ENCODE results near the gene ABLIM1. TPM values are rescaled to one million over a fixed set of nuclear protein-coding genes. Genes with fewer than 3 reads are reported as not detected.

Gene ABLIM1
- total RNA-seq, 1 experiment from 2014 or later, result 79.3 TPM

DNA sequence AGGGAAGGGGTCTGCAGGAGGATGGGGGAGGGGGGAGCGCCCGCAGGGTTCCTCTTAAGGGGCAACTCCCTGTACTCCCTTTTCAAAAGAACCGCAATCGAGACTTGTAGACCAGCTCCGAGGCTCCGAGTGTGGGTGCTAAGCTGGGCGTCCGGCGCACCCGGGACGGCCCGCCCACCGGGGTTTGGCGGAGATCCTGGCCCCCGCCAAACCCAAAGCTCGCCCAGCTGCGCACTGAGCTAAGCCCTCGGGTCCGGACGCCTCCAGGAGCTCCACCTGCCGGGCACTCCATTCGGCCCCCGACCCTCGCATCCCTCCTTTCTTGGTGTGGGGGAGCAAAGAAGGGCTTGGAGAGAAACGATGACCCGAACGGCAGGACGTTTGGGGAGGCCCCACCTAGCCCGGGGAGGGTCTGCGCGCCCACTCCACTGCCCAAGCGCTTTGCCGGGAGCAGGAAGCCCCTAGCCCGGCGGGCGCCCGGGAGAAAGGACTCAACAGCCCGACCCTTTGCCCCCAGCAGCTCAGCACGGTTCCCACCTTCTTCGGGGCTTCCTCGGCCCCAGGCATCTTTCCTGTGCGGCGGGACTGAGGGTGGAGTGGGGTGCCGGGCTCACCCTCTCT lies 254.4 kb downstream of the ABLIM1 start:
- intact Hi-C loops (cut with micrococcal nuclease; ENCODE audit: unreplicated experiment), result loop anchor here (1.0 kb wide), 1 partner anchor 99 kb away; no protein-coding TSS in a partner anchor
- peak overlapping the region; percentile 74 for H3K4me3 Mint-ChIP-seq (ENCODE audit: unreplicated experiment)
- Histone ChIP-seq H3K4me3 (ENCODE audit: low read depth, low read length) (peak overlapping the region; percentile 64), H3K36me3 (ENCODE audit: control insufficient read depth, insufficient read depth, low read length) (no peaks in the 10 kb centered on the region), H3K9me3 (no peaks in the 10 kb centered on the region), H3K4me1 (peaks cover 13% of the 10 kb centered on the region; the same call in 1 of the 2 replicates), H3K27me3 (replicated peaks; ENCODE audit: control insufficient read depth, insufficient read depth, low read length) (peaks cover 3% of the 10 kb centered on the region)
- H3K9me3 Mint-ChIP-seq (ENCODE audit: unreplicated experiment), result no peaks in the 10 kb centered on the region
- H3K27ac Mint-ChIP-seq (ENCODE audit: unreplicated experiment), result no peak overlapping the region
- H3K27me3 Mint-ChIP-seq (ENCODE audit: insufficient read depth, unreplicated experiment), result peaks cover 10% of the 10 kb centered on the region
- H3K36me3 Mint-ChIP-seq (ENCODE audit: insufficient read depth, unreplicated experiment), result no peaks in the 10 kb centered on the region
- ChIA-PET POLR2A (interaction anchor here (0.9 kb wide), 1 partner anchor 100 kb away, joined by 3 read pairs; no protein-coding TSS in a partner anchor), CTCF (interaction anchor here (0.7 to 4.1 kb wide), 4 partner anchors 36 to 100 kb away, joined by 3 to 47 read pairs (median 4); no protein-coding TSS in a partner anchor)
- TF ChIP-seq, protein P1, sequence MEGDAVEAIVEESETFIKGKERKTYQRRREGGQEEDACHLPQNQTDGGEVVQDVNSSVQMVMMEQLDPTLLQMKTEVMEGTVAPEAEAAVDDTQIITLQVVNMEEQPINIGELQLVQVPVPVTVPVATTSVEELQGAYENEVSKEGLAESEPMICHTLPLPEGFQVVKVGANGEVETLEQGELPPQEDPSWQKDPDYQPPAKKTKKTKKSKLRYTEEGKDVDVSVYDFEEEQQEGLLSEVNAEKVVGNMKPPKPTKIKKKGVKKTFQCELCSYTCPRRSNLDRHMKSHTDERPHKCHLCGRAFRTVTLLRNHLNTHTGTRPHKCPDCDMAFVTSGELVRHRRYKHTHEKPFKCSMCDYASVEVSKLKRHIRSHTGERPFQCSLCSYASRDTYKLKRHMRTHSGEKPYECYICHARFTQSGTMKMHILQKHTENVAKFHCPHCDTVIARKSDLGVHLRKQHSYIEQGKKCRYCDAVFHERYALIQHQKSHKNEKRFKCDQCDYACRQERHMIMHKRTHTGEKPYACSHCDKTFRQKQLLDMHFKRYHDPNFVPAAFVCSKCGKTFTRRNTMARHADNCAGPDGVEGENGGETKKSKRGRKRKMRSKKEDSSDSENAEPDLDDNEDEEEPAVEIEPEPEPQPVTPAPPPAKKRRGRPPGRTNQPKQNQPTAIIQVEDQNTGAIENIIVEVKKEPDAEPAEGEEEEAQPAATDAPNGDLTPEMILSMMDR (IDR thresholded peaks at IDR 0.05; ENCODE audit: insufficient read depth in 1 of 2, low read depth in 1 of 2, low read length in 1 of 2, severe bottlenecking in 1 of 2, unreplicated experiment in 1 of 2), result peak in 1 of 2 experiments; percentile 63
- H3K4me1 Mint-ChIP-seq (ENCODE audit: low read depth, unreplicated experiment), result peaks cover 10% of the 10 kb centered on the region
- DNase-seq, result peak in 1 of 2 experiments; percentile 38
- no TSS peak for BruUV-seq (replicated peaks)

- no peak for DNase-seq
- no peaks in the 10 kb centered on the region for H3K9me3 Mint-ChIP-seq (ENCODE audit: unreplicated experiment)
- no peaks in the 10 kb centered on the region for H3K36me3 Mint-ChIP-seq (ENCODE audit: insufficient read depth, unreplicated experiment)
- no TSS peak for BruUV-seq (replicated peaks)
- H3K4me3 Mint-ChIP-seq (ENCODE audit: unreplicated experiment), result peak overlapping the region; percentile 69
- H3K27me3 Mint-ChIP-seq (ENCODE audit: insufficient read depth, unreplicated experiment), result peaks cover 10% of the 10 kb centered on the region
- H3K4me1 Mint-ChIP-seq (ENCODE audit: low read depth, unreplicated experiment), result peaks cover 10% of the 10 kb centered on the region
- no peaks in the 10 kb centered on the region for H3K36me3 ChIP-seq (ENCODE audit: control insufficient read depth, insufficient read depth, low read length)
- POLR2A ChIA-PET, result interaction anchor here (0.9 kb wide), 1 partner anchor 99 kb away, joined by 3 read pairs; no protein-coding TSS in a partner anchor
- TF ChIP-seq, protein P1 (IDR thresholded peaks at IDR 0.05; ENCODE audit: insufficient read depth in 1 of 2, low read depth in 1 of 2, low read length in 1 of 2, severe bottlenecking in 1 of 2, unreplicated experiment in 1 of 2), result no peak
- peaks cover 3% of the 10 kb centered on the region for H3K27me3 ChIP-seq (replicated peaks; ENCODE audit: control insufficient read depth, insufficient read depth, low read length)
- H3K4me3 ChIP-seq (ENCODE audit: low read depth, low read length), result peak overlapping the region; percentile 64
- no peak overlapping the region for H3K27ac Mint-ChIP-seq (ENCODE audit: unreplicated experiment)
- intact Hi-C loops (cut with micrococcal nuclease; ENCODE audit: unreplicated experiment), result loop anchor here (1.0 kb wide), 1 partner anchor 99 kb away; no protein-coding TSS in a partner anchor
- peaks cover 13% of the 10 kb centered on the region; the same call in 1 of the 2 replicates for H3K4me1 ChIP-seq
- CTCF ChIA-PET, result interaction anchor here (0.7 to 4.1 kb wide), 4 partner anchors 36 to 99 kb away, joined by 3 to 47 read pairs (median 4); no protein-coding TSS in a partner anchor
- H3K9me3 ChIP-seq, result no peaks in the 10 kb centered on the region
Measured at GRCh38 chr10:114402871-114403540, 255.1 kb downstream of the ABLIM1 start.

DNA sequence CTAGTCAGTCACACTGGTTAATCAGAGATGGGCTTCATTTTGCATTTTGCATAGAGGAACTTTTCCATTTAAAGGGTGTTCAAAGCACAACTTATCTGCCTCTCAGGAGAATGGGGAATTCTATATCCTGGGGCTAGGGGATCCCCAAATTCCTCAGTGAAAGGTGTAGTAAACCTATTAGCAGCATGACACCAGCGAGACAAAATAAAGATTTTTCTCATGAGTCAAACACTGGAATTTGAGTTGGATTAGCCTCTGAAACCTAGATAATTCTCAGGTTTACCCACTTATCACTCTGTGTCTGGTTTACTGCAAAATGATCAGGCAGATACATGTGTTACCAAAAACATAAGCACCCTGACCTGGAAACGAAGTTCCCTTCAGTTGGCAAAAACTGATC lies 255.8 kb downstream of the ABLIM1 start:
- intact Hi-C loops (cut with micrococcal nuclease; ENCODE audit: unreplicated experiment), result no loop called here
- no peak overlapping the region for H3K4me3 ChIP-seq (ENCODE audit: low read depth, low read length)
- H3K9me3 ChIP-seq, result no peaks in the 10 kb centered on the region
- Mint-ChIP-seq H3K4me1 (ENCODE audit: low read depth, unreplicated experiment) (peaks cover 10% of the 10 kb centered on the region), H3K27ac (ENCODE audit: unreplicated experiment) (no peak overlapping the region), H3K4me3 (ENCODE audit: unreplicated experiment) (peak overlapping the region; percentile 69), H3K27me3 (ENCODE audit: insufficient read depth, unreplicated experiment) (peaks cover 10% of the 10 kb centered on the region), H3K36me3 (ENCODE audit: insufficient read depth, unreplicated experiment) (no peaks in the 10 kb centered on the region), H3K9me3 (ENCODE audit: unreplicated experiment) (no peaks in the 10 kb centered on the region)
- ChIA-PET CTCF (interaction anchor here (4.1 kb wide), 1 partner anchor 98 kb away, joined by 47 read pairs; no protein-coding TSS in a partner anchor), POLR2A (no interaction called here)
- DNase-seq, result no peak
- H3K36me3 ChIP-seq (ENCODE audit: control insufficient read depth, insufficient read depth, low read length), result no peaks in the 10 kb centered on the region
- TF ChIP-seq, protein P1 (IDR thresholded peaks at IDR 0.05; ENCODE audit: insufficient read depth in 1 of 2, low read depth in 1 of 2, low read length in 1 of 2, severe bottlenecking in 1 of 2, unreplicated experiment in 1 of 2), result no peak
- peaks cover 13% of the 10 kb centered on the region; the same call in 1 of the 2 replicates for H3K4me1 ChIP-seq
- H3K27me3 ChIP-seq (replicated peaks; ENCODE audit: control insufficient read depth, insufficient read depth, low read length), result peaks cover 3% of the 10 kb centered on the region
- BruUV-seq (replicated peaks), result no TSS peak
